PC-3 (cell line): ENCODE measurements around the gene ATE1.

ENCODE experiments used
- EZH2 ChIP-seq: fragments of 300-600 bp; sonication (generic); IDR thresholded peaks from one replicate; pipeline ENCODE4 v1.6.1; 2017; ENCODE audit warnings: antibody characterized with exemption, mild to moderate bottlenecking, low read length; ENCODE audit not compliant: unreplicated experiment
- EZH2phosphoT487 ChIP-seq: fragments of 300-600 bp; sonication (generic); IDR thresholded peaks from 2 replicates; pipeline ENCODE4 v1.6.1; 2018; ENCODE audit warnings: mild to moderate bottlenecking, antibody characterized with exemption, low read length, borderline replicate concordance
- TF ChIP-seq, protein P1 (sequence below): fragments of 300-600 bp; sonication (generic); conservative IDR thresholded peaks from 2 replicates; pipeline ENCODE4 v1.5.1; 2017; ENCODE audit warnings: antibody characterized with exemption, low read depth, mild to moderate bottlenecking, low read length

GRCh38 chr10:121949049-121949448 is 21.2 kb upstream of the ATE1 start:
- TF ChIP-seq, protein P1, sequence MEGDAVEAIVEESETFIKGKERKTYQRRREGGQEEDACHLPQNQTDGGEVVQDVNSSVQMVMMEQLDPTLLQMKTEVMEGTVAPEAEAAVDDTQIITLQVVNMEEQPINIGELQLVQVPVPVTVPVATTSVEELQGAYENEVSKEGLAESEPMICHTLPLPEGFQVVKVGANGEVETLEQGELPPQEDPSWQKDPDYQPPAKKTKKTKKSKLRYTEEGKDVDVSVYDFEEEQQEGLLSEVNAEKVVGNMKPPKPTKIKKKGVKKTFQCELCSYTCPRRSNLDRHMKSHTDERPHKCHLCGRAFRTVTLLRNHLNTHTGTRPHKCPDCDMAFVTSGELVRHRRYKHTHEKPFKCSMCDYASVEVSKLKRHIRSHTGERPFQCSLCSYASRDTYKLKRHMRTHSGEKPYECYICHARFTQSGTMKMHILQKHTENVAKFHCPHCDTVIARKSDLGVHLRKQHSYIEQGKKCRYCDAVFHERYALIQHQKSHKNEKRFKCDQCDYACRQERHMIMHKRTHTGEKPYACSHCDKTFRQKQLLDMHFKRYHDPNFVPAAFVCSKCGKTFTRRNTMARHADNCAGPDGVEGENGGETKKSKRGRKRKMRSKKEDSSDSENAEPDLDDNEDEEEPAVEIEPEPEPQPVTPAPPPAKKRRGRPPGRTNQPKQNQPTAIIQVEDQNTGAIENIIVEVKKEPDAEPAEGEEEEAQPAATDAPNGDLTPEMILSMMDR = no peak
- TF ChIP-seq EZH2phosphoT487 (no peak), EZH2 (no peak)
